DOHH2 (cell line): ENCODE results near the gene COPE.

ENCODE experiments used
- EZH2phosphoT487 ChIP-seq: fragments of 200-600 bp; sonication (generic); IDR thresholded peaks from 2 replicates; pipeline ENCODE4 v1.6.1; 2017; ENCODE audit warnings: borderline replicate concordance, mild to moderate bottlenecking, antibody characterized with exemption, low read length, moderate library complexity, mixed read lengths
- TF ChIP-seq, protein P1 (sequence below): fragments of 200-600 bp; sonication (generic); IDR thresholded peaks from one replicate; pipeline ENCODE4 v1.5.1; 2014; ENCODE audit warnings: antibody characterized with exemption, mild to moderate bottlenecking, low read depth, low read length; ENCODE audit not compliant: poor library complexity, severe bottlenecking

DNA sequence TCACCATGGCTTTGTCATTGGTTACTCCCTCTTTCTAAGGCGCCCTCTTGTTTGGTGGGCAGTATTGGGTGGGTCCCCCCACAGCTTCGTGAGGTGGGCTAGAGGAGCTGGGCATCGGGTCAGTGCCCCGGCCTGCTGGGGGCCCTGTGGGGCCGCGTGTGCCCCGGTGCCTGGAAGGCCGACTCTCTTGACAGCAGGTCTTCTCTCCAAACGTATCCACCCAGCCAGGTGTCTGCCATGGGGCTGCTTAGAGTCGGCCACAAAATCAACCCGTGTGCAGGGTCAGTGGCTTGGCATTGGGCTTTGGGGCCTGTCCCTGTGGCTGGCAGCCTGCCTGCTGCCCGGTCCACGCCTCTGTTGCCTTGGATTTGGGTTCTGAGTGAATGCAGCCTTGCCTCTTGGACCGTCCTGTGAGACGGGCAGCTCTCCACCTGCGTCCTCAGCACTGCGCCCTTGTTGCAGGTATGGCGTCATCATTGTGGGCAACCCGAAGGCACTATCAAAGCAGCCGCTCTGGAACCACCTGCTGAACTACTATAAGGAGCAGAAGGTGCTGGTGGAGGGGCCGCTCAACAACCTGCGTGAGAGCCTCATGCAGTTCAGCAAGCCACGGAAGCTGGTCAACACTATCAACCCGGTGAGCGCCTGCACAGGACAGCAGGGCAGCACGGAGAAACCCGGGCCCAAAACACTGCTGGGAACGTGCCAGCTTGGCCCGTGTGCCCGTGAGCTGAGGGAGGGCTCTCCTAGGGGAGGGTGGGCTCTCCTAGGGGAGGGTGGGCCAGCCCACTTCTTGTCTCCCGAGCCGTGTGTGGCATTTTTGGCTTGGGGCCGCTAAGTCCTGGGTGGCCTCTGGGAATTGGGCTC lies 56.0 kb downstream of the COPE start:
- TF ChIP-seq, protein P1, sequence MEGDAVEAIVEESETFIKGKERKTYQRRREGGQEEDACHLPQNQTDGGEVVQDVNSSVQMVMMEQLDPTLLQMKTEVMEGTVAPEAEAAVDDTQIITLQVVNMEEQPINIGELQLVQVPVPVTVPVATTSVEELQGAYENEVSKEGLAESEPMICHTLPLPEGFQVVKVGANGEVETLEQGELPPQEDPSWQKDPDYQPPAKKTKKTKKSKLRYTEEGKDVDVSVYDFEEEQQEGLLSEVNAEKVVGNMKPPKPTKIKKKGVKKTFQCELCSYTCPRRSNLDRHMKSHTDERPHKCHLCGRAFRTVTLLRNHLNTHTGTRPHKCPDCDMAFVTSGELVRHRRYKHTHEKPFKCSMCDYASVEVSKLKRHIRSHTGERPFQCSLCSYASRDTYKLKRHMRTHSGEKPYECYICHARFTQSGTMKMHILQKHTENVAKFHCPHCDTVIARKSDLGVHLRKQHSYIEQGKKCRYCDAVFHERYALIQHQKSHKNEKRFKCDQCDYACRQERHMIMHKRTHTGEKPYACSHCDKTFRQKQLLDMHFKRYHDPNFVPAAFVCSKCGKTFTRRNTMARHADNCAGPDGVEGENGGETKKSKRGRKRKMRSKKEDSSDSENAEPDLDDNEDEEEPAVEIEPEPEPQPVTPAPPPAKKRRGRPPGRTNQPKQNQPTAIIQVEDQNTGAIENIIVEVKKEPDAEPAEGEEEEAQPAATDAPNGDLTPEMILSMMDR: no peak
- TF ChIP-seq EZH2phosphoT487: no peak
